DOHH2 (cell line): ENCODE results near the gene AP3S1.

Experiments used
- CTCF ChIP-seq: fragments of 200-600 bp; sonication (generic); IDR thresholded peaks from one replicate; pipeline ENCODE4 v1.5.1; 2014; ENCODE audit warnings: antibody characterized with exemption, mild to moderate bottlenecking, low read depth, low read length; ENCODE audit not compliant: poor library complexity, severe bottlenecking
- EZH2phosphoT487 ChIP-seq: fragments of 200-600 bp; sonication (generic); IDR thresholded peaks from 2 replicates; pipeline ENCODE4 v1.6.1; 2017; ENCODE audit warnings: borderline replicate concordance, mild to moderate bottlenecking, antibody characterized with exemption, low read length, moderate library complexity, mixed read lengths

DNA sequence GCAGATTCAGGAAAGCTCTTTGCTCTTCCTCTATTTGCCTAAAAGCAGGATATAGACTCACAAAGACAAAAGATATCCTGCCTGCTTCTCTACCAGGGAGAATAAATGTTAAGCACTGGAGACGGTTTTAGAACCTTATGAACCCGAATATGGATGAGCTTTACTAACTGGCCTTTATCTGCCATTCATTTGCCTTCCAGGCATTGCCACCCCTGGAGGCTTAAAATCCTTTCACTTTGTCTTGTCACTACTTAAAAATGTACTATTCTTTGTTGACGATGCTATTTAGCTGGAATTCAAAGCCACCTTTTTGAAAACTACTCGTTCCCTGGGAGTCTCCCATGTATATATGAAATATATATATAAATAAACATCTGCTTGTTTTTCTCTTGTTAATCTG, 97.3 kb downstream of the AP3S1 start:
- TF ChIP-seq CTCF: no peak
- no peak for TF ChIP-seq EZH2phosphoT487
